BJ (cell line): ENCODE measurements around the gene ITPKB. TPM values are rescaled to one million over a fixed set of nuclear protein-coding genes. Genes with fewer than 3 reads are reported as not detected.
"Not testable (repeated sequence)": the region's sequence is repeated elsewhere in the genome, so short reads cannot be mapped to it uniquely, and the experiment has no call there.

Experiments
- CTCF ChIA-PET: fragments of 350-600 bp; formaldehyde crosslinking; extraction: SDS; loops from one replicate; lab custom pipeline; 2021; ENCODE audit warnings: antibody characterized with exemption, inconsistent platforms; lab: Yijun Ruan, JAX
- POLR2A ChIA-PET: fragments of 300-600 bp; sonication (Branson Sonifier 250); formaldehyde crosslinking; extraction: SDS; loops from one replicate; lab custom pipeline; 2021; ENCODE audit warnings: antibody characterized with exemption; lab: Charles Lee
- DNase-seq: peaks from one replicate; pipeline ENCODE4 v3.0.0-alpha.2; 2011; ENCODE audit warnings: low read depth
- H3K27me3 ChIP-seq: 2 replicates; pipeline ENCODE4 v1.6.0; 2011; ENCODE audit warnings: low read length; ENCODE audit not compliant: control insufficient read depth, insufficient read depth
- H3K36me3 ChIP-seq: 2 replicates; pipeline ENCODE4 v1.5.1; 2011; ENCODE audit warnings: low read length; ENCODE audit not compliant: control insufficient read depth, insufficient read depth
- H3K4me3 ChIP-seq: 2 replicates; pipeline ENCODE4 v1.5.1; 2011; ENCODE audit warnings: low read depth, mild to moderate bottlenecking, control low read depth, low read length
- CTCF ChIP-seq: IDR thresholded peaks from 2 replicates; pipeline ENCODE4 v1.5.1; 2011; ENCODE audit warnings: low read depth, mild to moderate bottlenecking, control low read depth, inconsistent platforms, low read length, moderate library complexity; ENCODE audit not compliant: insufficient read depth
- polyA plus RNA-seq: library from polyadenylated mRNA; depleted of rRNA; stranded (reverse); fragments of >200 nt; gene quantifications from 2 replicates; pipeline ENCODE4 v1.2.3, GENCODE V29; 2011

Gene ITPKB
- polyA plus RNA-seq, 1 experiment, result 1.4 TPM

GRCh38 chr1:226722240-226722900, 16.7 kb downstream of the ITPKB start:
- ChIA-PET POLR2A (no interaction called here), CTCF (no interaction called here)
- TF ChIP-seq CTCF, result no peak
- no peak for DNase-seq
- H3K36me3 ChIP-seq, result no peaks in the 10 kb centered on the region
- no peak overlapping the region for H3K4me3 ChIP-seq
- no peaks in the 10 kb centered on the region for H3K27me3 ChIP-seq

GRCh38 chr1:226720574-226720973, 18.5 kb downstream of the ITPKB start:
- POLR2A ChIA-PET, DNase-seq, H3K4me3 ChIP-seq, H3K36me3 ChIP-seq, CTCF ChIA-PET, H3K27me3 ChIP-seq: not testable (repeated sequence)

GRCh38 chr1:226719596-226720387, 19.3 kb downstream of the ITPKB start:
- ChIA-PET CTCF (no interaction called here), POLR2A (no interaction called here)
- no peak for TF ChIP-seq CTCF
- Histone ChIP-seq H3K4me3 (no peak overlapping the region), H3K27me3 (no peaks in the 10 kb centered on the region), H3K36me3 (no peaks in the 10 kb centered on the region)
- no peak for DNase-seq

- Histone ChIP-seq H3K4me3 (no peak overlapping the region), H3K27me3 (no peaks in the 10 kb centered on the region), H3K36me3 (no peaks in the 10 kb centered on the region)
- ChIA-PET CTCF (no interaction called here), POLR2A (no interaction called here)
- no peak for TF ChIP-seq CTCF
- DNase-seq, result no peak
These were observed 21.7 kb downstream of the ITPKB start for GRCh38 chr1:226717256-226717909.

GRCh38 chr1:226716577-226716976, 22.5 kb downstream of the ITPKB start:
- H3K36me3 ChIP-seq, result no peaks in the 10 kb centered on the region
- H3K4me3 ChIP-seq, result no peak overlapping the region
- no peak for DNase-seq
- POLR2A ChIA-PET, result no interaction called here
- TF ChIP-seq CTCF, result no peak
- H3K27me3 ChIP-seq, result no peaks in the 10 kb centered on the region
- CTCF ChIA-PET, result no interaction called here
